ENCODE measurements around the gene MDM4. TPM values are rescaled to one million over a fixed set of nuclear protein-coding genes. Genes with fewer than 3 reads are reported as not detected.
A peak's percentile ranks its signal among the peaks of the same experiment; 100 is the strongest.
"Not testable (repeated sequence)": the region's sequence is repeated elsewhere in the genome, so short reads cannot be mapped to it uniquely, and the experiment has no call there.

The MDM4 gene
- total RNA-seq, 4 donors from 2014 or later: 15.1 to 44.0 (median 28.9) TPM

DNA sequence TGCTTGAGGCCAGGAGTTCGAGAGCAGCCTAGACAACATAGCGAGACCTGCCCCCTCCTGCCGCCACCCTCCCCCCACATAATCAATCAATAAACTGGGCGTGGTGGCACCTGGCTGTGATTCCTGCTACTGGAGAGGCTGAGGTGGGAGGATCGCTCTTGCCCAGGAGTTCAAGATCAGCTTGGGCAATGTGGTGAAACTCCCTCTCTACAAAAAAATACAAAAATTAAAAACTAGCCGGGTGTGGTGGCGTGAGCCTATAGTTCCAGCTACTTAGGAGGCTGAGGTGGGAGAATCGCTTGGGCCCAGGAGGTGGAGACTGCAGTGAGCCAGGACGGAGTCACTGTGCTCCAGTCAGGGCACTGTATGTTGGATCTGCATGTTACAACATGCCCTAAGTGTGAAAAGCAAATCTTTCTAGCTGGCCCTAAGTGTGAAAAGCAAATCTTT, 7.0 kb upstream of the MDM4 start:
- in situ Hi-C loops (cut with MboI; ENCODE audit: low sequenced_read_pairs in 4 of 4) (loop anchor here in 2 of 4 donors (25.0 kb wide), 2 partner anchors 347 to 647 kb away; partner anchors contain the start of genes ETNK2 (in 1 of the 2), REN (in 1 of the 2) and SNRPE (in 1 of the 2)), intact Hi-C loops (cut with DNase I; ENCODE audit: low total_unique reads) (no loop called here)
- H3K4me3 ChIP-seq: no peak overlapping the region

DNA sequence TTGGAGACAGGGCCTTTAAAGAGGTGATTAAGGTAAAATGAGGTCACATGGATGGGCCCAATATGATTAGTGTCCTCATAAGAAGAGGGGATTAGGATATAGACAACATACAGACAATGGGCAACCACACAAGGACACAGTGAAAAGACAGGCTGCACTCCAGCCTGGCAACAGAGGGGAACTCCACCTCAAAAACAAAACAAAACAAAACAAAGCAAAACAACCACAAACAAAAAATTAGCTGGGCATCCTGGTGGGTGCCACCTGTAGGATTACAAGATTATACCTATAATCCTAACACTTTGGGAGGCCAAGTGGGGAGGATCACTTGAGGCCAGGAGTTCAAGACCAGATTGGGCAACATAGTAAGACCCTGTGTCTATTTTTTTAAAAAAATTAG, 4.8 kb upstream of the MDM4 start:
- no peak for TF ChIP-seq POLR2A (IDR thresholded peaks at IDR 0.05)
- TF ChIP-seq, protein P1, sequence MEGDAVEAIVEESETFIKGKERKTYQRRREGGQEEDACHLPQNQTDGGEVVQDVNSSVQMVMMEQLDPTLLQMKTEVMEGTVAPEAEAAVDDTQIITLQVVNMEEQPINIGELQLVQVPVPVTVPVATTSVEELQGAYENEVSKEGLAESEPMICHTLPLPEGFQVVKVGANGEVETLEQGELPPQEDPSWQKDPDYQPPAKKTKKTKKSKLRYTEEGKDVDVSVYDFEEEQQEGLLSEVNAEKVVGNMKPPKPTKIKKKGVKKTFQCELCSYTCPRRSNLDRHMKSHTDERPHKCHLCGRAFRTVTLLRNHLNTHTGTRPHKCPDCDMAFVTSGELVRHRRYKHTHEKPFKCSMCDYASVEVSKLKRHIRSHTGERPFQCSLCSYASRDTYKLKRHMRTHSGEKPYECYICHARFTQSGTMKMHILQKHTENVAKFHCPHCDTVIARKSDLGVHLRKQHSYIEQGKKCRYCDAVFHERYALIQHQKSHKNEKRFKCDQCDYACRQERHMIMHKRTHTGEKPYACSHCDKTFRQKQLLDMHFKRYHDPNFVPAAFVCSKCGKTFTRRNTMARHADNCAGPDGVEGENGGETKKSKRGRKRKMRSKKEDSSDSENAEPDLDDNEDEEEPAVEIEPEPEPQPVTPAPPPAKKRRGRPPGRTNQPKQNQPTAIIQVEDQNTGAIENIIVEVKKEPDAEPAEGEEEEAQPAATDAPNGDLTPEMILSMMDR (IDR thresholded peaks at IDR 0.05 in 4 of 5, conservative IDR thresholded peaks at IDR 0.05 in 1 of 5): no peak
- intact Hi-C loops (cut with DNase I; ENCODE audit: low total_unique reads) (no loop called here), in situ Hi-C loops (cut with MboI; ENCODE audit: low sequenced_read_pairs in 4 of 4) (loop anchor here in 2 of 4 donors (25.0 kb wide), 2 partner anchors 349 to 649 kb away; partner anchors contain the start of genes ETNK2 (in 1 of the 2), REN (in 1 of the 2) and SNRPE (in 1 of the 2))
- Histone ChIP-seq H3K4me1 (peaks cover 4 to 8% of the 10 kb centered on the region in 2 donors), H3K27ac (no peak overlapping the region), H3K27me3 (no peaks in the 10 kb centered on the region), H3K4me3 (no peak overlapping the region), H3K36me3 (no peaks in the 10 kb centered on the region), H3K9me3 (no peaks in the 10 kb centered on the region)
- ATAC-seq (no peak), DNase-seq (no peak)

More for the DNA sequence above, 7.0 kb upstream of the MDM4 start:
- H3K27ac ChIP-seq: no peak overlapping the region
- H3K27me3 ChIP-seq: no peaks in the 10 kb centered on the region
- H3K36me3 ChIP-seq: no peaks in the 10 kb centered on the region
- DNase-seq: no peak
- ATAC-seq: no peak
- peaks cover 7 to 8% of the 10 kb centered on the region in 2 donors for H3K4me1 ChIP-seq
- TF ChIP-seq, protein P1 (IDR thresholded peaks at IDR 0.05 in 4 of 5, conservative IDR thresholded peaks at IDR 0.05 in 1 of 5): no peak
- H3K9me3 ChIP-seq: no peaks in the 10 kb centered on the region

DNA sequence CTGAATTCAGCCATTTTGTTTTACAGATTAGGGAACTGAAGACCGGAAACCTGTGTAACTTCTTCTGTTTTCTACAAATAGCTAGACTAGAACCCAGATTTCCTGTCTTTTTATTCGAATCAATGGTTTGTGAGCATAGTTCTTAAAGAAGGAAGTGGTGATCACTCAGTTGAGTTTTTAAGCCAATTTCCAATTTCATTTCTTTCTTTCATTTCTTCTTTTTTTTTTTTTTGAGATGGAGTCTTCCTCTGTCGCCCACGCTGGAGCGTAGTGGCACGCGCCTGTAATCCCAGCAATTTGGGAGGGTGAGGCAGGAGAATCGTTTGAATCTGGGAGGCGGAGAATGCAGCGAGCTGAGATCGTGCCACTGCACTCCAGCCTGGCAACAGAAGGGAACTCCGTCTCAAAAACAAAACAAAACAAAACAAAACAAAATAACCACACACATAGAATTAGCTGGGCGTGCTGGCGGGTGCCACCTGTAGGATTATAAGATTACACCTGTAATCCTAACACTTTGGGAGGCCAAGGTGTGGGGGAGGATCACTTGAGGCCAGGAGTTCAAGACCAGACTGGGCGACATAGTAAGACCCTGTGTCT, 3.0 kb upstream of the MDM4 start:
- TF ChIP-seq, protein P1 (IDR thresholded peaks at IDR 0.05 in 4 of 5, conservative IDR thresholded peaks at IDR 0.05 in 1 of 5): no peak
- TF ChIP-seq POLR2A (IDR thresholded peaks at IDR 0.05): no peak
- no peak overlapping the region for H3K4me3 ChIP-seq
- peaks cover 14 to 17% of the 10 kb centered on the region in 2 donors for H3K4me1 ChIP-seq
- no peaks in the 10 kb centered on the region for H3K27me3 ChIP-seq
- H3K27ac ChIP-seq: no peak overlapping the region
- H3K36me3 ChIP-seq: peaks cover 0 to 1% of the 10 kb centered on the region in 2 donors
- DNase-seq: no peak
- intact Hi-C loops (cut with DNase I; ENCODE audit: low total_unique reads): no loop called here
- in situ Hi-C loops (cut with MboI; ENCODE audit: low sequenced_read_pairs in 4 of 4): loop anchor here in 2 of 4 donors (25.0 kb wide), 2 partner anchors 351 to 651 kb away; partner anchors contain the start of genes ETNK2 (in 1 of the 2), REN (in 1 of the 2) and SNRPE (in 1 of the 2)
- ATAC-seq: no peak
- no peaks in the 10 kb centered on the region for H3K9me3 ChIP-seq

DNA sequence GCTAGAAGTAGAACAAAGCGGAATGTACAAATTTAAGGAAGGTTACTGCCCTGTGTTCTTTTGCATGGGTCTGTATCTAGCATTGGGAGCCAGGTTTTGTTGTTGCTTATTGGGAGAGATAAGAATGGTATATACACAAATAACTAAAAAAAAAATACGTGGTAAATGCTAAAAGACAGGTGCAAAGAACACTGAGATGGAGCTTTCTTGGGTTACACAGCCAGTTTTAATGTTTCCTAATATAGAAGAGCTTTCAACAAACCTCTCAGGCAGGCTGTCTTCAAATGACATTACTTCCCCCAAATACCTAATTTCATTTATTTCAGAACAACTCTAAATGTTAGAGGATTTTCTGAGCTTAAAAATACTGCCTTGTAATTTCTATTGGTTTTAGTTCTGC, 1.4 kb upstream of the MDM4 start:
- no peak overlapping the region for H3K27ac ChIP-seq
- no peak for ATAC-seq
- intact Hi-C loops (cut with DNase I; ENCODE audit: low total_unique reads) (loop anchor here (5.0 kb wide), 1 partner anchor 607 kb away; the partner anchor contains the start of gene RBBP5), in situ Hi-C loops (cut with MboI; ENCODE audit: low sequenced_read_pairs in 4 of 4) (loop anchor here in 2 of 4 donors (25.0 kb wide), 2 partner anchors 353 to 653 kb away; partner anchors contain the start of genes ETNK2 (in 1 of the 2), REN (in 1 of the 2) and SNRPE (in 1 of the 2))
- no peak for TF ChIP-seq POLR2A (IDR thresholded peaks at IDR 0.05)
- TF ChIP-seq, protein P1 (IDR thresholded peaks at IDR 0.05 in 4 of 5, conservative IDR thresholded peaks at IDR 0.05 in 1 of 5): no peak
- no peak overlapping the region for H3K4me3 ChIP-seq
- no peak for DNase-seq
- no peaks in the 10 kb centered on the region for H3K9me3 ChIP-seq
- peaks cover 0 to 6% of the 10 kb centered on the region in 2 donors for H3K36me3 ChIP-seq
- peaks cover 22 to 24% of the 10 kb centered on the region in 2 donors for H3K4me1 ChIP-seq
- H3K27me3 ChIP-seq: no peaks in the 10 kb centered on the region

DNA sequence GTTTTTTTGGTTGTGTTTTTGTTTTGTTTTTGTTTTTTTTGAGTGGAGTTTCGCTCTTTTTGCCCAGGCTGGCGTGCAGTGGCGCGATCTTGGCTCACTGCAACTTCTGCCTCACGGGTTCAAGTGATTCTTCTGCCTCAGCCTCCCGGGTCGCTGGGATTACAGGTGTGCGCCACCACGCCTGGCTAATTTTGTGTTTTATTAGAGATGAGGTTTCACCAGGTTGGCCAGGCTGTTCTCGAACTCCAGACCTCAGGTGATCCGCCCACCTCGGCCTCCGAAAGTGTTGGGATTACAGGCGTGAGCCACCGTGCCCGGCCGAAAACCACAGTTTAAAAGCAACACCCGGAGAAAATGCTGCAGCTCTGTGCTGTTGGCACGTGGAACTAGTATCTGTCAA, 1.2 kb downstream of the MDM4 start:
- H3K27me3 ChIP-seq, ATAC-seq, H3K9me3 ChIP-seq, DNase-seq, H3K36me3 ChIP-seq: not testable (repeated sequence)
- in situ Hi-C loops (cut with MboI; ENCODE audit: low sequenced_read_pairs in 4 of 4): loop anchor here in 2 of 4 donors (25.0 kb wide), 2 partner anchors 355 to 655 kb away; partner anchors contain the start of genes ETNK2 (in 1 of the 2), REN (in 1 of the 2) and SNRPE (in 1 of the 2)
- Histone ChIP-seq H3K4me1 (peaks cover 38% of the 10 kb centered on the region in 2 donors), H3K27ac (peak overlapping the region; percentile 14 to 97 (median 92)), H3K4me3 (peak overlapping the region; percentile 76 to 95 (median 82))
- intact Hi-C loops (cut with DNase I; ENCODE audit: low total_unique reads): loop anchor here (5.0 kb wide), 1 partner anchor 605 kb away; the partner anchor contains the start of gene RBBP5

Data from gastrocnemius medialis (tissue), 4 donors.